ENCODE measurements around the gene FADS3.
A peak's percentile ranks its signal among the peaks of the same experiment; 100 is the strongest.

GRCh38 chr11:61899146-61899841 lies 7.9 kb upstream of the FADS3 start:
- peak; percentile 99 for TF ChIP-seq CTCF (conservative IDR thresholded peaks at IDR 0.05)
- TF ChIP-seq ZFX (IDR thresholded peaks at IDR 0.05): no peak

Data from C4-2B (cell line).